Sigmoid colon (tissue), 4 donors: ENCODE results near the gene AMFR.

Experiments
- EP300 ChIP-seq, 4 donors: sonication (generic); formaldehyde crosslinking; IDR thresholded peaks; one replicate each; pipeline ENCODE4 v1.6.1; 2017; ENCODE audit warnings: antibody characterized with exemption in 4 of 4
- POLR2A ChIP-seq, 2 donors: fragments of 450-650 bp; IDR thresholded peaks; one replicate each; pipeline ENCODE4 v1.6.1; 2016; ENCODE audit warnings: antibody characterized with exemption in 2 of 2, mild to moderate bottlenecking in 2 of 2, moderate library complexity in 2 of 2
- POLR2AphosphoS5 ChIP-seq, 4 donors: sonication (generic); formaldehyde crosslinking; IDR thresholded peaks; one replicate each; pipeline ENCODE4 v1.6.1; 2017; ENCODE audit warnings: antibody characterized with exemption in 4 of 4
- TF ChIP-seq, protein P1 (sequence below), 4 experiments: fragments of 450-650 bp in 3 of 4; fragments of 200-600 bp in 1 of 4; IDR thresholded peaks; one replicate each; pipeline ENCODE4 v1.5.1; 2016 to 2019; ENCODE audit warnings: antibody characterized with exemption in 4 of 4, mild to moderate bottlenecking in 3 of 4, moderate library complexity in 2 of 4

- TF ChIP-seq, protein P1, sequence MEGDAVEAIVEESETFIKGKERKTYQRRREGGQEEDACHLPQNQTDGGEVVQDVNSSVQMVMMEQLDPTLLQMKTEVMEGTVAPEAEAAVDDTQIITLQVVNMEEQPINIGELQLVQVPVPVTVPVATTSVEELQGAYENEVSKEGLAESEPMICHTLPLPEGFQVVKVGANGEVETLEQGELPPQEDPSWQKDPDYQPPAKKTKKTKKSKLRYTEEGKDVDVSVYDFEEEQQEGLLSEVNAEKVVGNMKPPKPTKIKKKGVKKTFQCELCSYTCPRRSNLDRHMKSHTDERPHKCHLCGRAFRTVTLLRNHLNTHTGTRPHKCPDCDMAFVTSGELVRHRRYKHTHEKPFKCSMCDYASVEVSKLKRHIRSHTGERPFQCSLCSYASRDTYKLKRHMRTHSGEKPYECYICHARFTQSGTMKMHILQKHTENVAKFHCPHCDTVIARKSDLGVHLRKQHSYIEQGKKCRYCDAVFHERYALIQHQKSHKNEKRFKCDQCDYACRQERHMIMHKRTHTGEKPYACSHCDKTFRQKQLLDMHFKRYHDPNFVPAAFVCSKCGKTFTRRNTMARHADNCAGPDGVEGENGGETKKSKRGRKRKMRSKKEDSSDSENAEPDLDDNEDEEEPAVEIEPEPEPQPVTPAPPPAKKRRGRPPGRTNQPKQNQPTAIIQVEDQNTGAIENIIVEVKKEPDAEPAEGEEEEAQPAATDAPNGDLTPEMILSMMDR (IDR thresholded peaks at IDR 0.05): no peak
- TF ChIP-seq POLR2A (IDR thresholded peaks at IDR 0.05) (no peak), EP300 (IDR thresholded peaks at IDR 0.05) (no peak), POLR2AphosphoS5 (IDR thresholded peaks at IDR 0.05) (no peak)
Measured at GRCh38 chr16:56367764-56368163, 57.6 kb downstream of the AMFR start.
